ENCODE measurements around the gene KRT3.

Gene KRT3

DNA sequence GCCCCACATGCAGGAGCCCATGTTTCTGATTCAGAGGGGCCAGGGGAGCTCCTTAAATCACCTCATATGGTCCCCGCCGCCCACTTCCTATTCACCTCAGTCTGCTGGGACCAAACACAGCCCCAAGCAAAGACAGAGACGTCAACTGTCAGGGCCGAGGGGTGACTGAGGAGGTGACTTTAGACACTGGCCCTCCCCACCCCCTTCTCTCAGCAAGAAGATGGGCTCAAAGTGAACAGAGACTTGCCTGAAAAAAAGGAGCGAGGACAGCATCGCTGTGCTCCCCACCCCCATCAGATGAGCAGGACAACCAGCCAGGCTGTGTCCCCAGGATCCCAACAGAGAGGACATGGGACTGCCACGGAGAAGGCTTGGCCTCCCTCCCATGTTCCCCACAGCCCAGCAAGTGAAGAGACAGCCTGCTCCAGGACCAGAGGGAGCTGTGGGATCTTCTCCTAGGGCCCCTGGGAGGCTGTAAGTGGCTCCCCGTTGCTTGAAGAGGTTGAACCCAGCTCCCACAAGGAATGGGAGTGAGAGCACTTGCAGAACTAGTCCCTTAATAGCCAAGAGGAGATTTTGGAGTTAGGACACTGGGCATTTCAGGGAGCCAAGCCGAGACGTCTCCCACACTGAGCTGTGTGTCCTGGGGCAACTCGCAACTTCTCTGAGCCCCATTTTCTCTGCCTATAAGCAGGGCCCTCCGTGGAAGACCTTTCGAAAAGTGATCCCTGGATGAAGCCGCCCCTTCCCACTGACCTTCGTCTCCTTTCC, 39.5 kb upstream of the KRT3 start:
- TF ChIP-seq ZNF565 (CRISPR knock-in tag; conservative IDR thresholded peaks at IDR 0.05; ENCODE audit: low read depth) (no peak), TCF4 (CRISPR knock-in tag; IDR thresholded peaks at IDR 0.05; ENCODE audit: borderline replicate concordance) (no peak), RARB (CRISPR knock-in tag; IDR thresholded peaks at IDR 0.05) (no peak), SNAI2 (CRISPR knock-in tag; IDR thresholded peaks at IDR 0.05) (no peak), ZNF70 (CRISPR knock-in tag; IDR thresholded peaks at IDR 0.05) (no peak), TOX (CRISPR knock-in tag; IDR thresholded peaks at IDR 0.05; ENCODE audit: borderline replicate concordance) (no peak), GLIS3 (CRISPR knock-in tag; IDR thresholded peaks at IDR 0.05) (no peak), ZC3H10 (CRISPR knock-in tag; IDR thresholded peaks at IDR 0.05) (no peak), ZFP3 (CRISPR knock-in tag; IDR thresholded peaks at IDR 0.05) (no peak), OSR1 (CRISPR knock-in tag; IDR thresholded peaks at IDR 0.05) (no peak), ESRRG (CRISPR knock-in tag; IDR thresholded peaks at IDR 0.05) (no peak), PPARA (CRISPR knock-in tag; IDR thresholded peaks at IDR 0.05; ENCODE audit: borderline replicate concordance) (no peak), ZNF8 (CRISPR knock-in tag; IDR thresholded peaks at IDR 0.05) (no peak), CSDC2 (CRISPR knock-in tag; IDR thresholded peaks at IDR 0.05) (no peak), ISL1 (CRISPR knock-in tag; IDR thresholded peaks at IDR 0.05) (no peak), ARNTL (CRISPR knock-in tag; IDR thresholded peaks at IDR 0.05; ENCODE audit: borderline replicate concordance, low read depth) (no peak)
- TF ChIP-seq, protein P1, sequence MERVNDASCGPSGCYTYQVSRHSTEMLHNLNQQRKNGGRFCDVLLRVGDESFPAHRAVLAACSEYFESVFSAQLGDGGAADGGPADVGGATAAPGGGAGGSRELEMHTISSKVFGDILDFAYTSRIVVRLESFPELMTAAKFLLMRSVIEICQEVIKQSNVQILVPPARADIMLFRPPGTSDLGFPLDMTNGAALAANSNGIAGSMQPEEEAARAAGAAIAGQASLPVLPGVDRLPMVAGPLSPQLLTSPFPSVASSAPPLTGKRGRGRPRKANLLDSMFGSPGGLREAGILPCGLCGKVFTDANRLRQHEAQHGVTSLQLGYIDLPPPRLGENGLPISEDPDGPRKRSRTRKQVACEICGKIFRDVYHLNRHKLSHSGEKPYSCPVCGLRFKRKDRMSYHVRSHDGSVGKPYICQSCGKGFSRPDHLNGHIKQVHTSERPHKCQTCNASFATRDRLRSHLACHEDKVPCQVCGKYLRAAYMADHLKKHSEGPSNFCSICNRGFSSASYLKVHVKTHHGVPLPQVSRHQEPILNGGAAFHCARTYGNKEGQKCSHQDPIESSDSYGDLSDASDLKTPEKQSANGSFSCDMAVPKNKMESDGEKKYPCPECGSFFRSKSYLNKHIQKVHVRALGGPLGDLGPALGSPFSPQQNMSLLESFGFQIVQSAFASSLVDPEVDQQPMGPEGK (CRISPR knock-in tag; IDR thresholded peaks at IDR 0.05; ENCODE audit: borderline replicate concordance): no peak
- TF ChIP-seq, protein P2, sequence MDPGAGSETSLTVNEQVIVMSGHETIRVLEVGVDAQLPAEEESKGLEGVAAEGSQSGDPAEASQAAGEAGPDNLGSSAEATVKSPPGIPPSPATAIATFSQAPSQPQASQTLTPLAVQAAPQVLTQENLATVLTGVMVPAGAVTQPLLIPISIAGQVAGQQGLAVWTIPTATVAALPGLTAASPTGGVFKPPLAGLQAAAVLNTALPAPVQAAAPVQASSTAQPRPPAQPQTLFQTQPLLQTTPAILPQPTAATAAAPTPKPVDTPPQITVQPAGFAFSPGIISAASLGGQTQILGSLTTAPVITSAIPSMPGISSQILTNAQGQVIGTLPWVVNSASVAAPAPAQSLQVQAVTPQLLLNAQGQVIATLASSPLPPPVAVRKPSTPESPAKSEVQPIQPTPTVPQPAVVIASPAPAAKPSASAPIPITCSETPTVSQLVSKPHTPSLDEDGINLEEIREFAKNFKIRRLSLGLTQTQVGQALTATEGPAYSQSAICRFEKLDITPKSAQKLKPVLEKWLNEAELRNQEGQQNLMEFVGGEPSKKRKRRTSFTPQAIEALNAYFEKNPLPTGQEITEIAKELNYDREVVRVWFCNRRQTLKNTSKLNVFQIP (CRISPR knock-in tag; IDR thresholded peaks at IDR 0.05; ENCODE audit: borderline replicate concordance, low read depth): no peak
- TF ChIP-seq, protein P3, sequence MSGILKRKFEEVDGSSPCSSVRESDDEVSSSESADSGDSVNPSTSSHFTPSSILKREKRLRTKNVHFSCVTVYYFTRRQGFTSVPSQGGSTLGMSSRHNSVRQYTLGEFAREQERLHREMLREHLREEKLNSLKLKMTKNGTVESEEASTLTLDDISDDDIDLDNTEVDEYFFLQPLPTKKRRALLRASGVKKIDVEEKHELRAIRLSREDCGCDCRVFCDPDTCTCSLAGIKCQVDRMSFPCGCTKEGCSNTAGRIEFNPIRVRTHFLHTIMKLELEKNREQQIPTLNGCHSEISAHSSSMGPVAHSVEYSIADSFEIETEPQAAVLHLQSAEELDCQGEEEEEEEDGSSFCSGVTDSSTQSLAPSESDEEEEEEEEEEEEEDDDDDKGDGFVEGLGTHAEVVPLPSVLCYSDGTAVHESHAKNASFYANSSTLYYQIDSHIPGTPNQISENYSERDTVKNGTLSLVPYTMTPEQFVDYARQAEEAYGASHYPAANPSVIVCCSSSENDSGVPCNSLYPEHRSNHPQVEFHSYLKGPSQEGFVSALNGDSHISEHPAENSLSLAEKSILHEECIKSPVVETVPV (CRISPR knock-in tag; IDR thresholded peaks at IDR 0.05): no peak
- TF ChIP-seq, protein P4, sequence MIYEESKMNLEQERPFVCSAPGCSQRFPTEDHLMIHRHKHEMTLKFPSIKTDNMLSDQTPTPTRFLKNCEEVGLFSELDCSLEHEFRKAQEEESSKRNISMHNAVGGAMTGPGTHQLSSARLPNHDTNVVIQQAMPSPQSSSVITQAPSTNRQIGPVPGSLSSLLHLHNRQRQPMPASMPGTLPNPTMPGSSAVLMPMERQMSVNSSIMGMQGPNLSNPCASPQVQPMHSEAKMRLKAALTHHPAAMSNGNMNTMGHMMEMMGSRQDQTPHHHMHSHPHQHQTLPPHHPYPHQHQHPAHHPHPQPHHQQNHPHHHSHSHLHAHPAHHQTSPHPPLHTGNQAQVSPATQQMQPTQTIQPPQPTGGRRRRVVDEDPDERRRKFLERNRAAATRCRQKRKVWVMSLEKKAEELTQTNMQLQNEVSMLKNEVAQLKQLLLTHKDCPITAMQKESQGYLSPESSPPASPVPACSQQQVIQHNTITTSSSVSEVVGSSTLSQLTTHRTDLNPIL (CRISPR knock-in tag; IDR thresholded peaks at IDR 0.05; ENCODE audit: low read depth): no peak
- no peak for ATAC-seq

DNA sequence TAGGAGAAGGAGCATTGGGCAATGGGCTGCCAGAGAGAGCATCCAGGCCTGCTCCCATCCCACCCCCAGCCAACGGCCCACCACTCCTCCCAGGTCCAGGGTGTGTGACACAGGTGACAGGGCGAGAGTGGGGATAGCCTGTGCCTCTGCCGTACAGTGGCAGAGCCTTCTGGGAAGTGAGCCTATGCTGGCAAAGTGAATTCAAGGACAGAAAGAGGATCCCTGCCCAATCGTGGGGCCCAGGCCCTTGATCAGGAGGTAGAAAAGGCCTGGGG, 38.7 kb upstream of the KRT3 start:
- ATAC-seq: no peak
- TF ChIP-seq, protein P1 (CRISPR knock-in tag; IDR thresholded peaks at IDR 0.05; ENCODE audit: borderline replicate concordance): no peak
- TF ChIP-seq ZFP30 (CRISPR knock-in tag; IDR thresholded peaks at IDR 0.05): no peak
- TF ChIP-seq, protein P4 (CRISPR knock-in tag; IDR thresholded peaks at IDR 0.05; ENCODE audit: low read depth): no peak

Measured in SK-N-SH treated with all-trans-retinoic acid at 6 μM for 48 hours (cell line).